HS-5 (cell line): ENCODE data around the gene SLC38A7.
"Not testable (repeated sequence)": the region's sequence is repeated elsewhere in the genome, so short reads cannot be mapped to it uniquely, and the experiment has no call there.

Source experiments
- DNase-seq: peaks from one replicate; pipeline ENCODE4 v3.0.0-alpha.2; 2012; ENCODE audit warnings: low read depth

SLC38A7 gene

GRCh38 chr16:58678269-58678668 is 6.3 kb downstream of the SLC38A7 start:
- no peak for DNase-seq

GRCh38 chr16:58670946-58671583 is 13.5 kb downstream of the SLC38A7 start:
- no peak for DNase-seq

GRCh38 chr16:58670177-58670576 is 14.4 kb downstream of the SLC38A7 start:
- DNase-seq = no peak

- no peak for DNase-seq
These were observed 19.4 kb downstream of the SLC38A7 start for GRCh38 chr16:58665200-58665599.

GRCh38 chr16:58661199-58661830 is 23.3 kb downstream of the SLC38A7 start:
- DNase-seq = peak; percentile 78

- not testable (repeated sequence) for DNase-seq
These were observed 24.7 kb downstream of the SLC38A7 start for GRCh38 chr16:58659911-58660310.

GRCh38 chr16:58658796-58659211 is 25.8 kb downstream of the SLC38A7 start:
- DNase-seq = no peak

GRCh38 chr16:58656899-58657298 is 27.7 kb downstream of the SLC38A7 start:
- DNase-seq = no peak

GRCh38 chr16:58655215-58655596 is 29.4 kb downstream of the SLC38A7 start:
- DNase-seq = no peak

GRCh38 chr16:58654560-58655214 is 29.9 kb downstream of the SLC38A7 start:
- DNase-seq = no peak

GRCh38 chr16:58652741-58653140 is 31.8 kb downstream of the SLC38A7 start:
- DNase-seq = no peak

GRCh38 chr16:58651965-58652348 is 32.6 kb downstream of the SLC38A7 start:
- DNase-seq = no peak

GRCh38 chr16:58649707-58650106 is 34.9 kb downstream of the SLC38A7 start:
- no peak for DNase-seq

GRCh38 chr16:58647107-58647506 is 37.5 kb downstream of the SLC38A7 start:
- DNase-seq = no peak

- no peak for DNase-seq
These were observed 39.6 kb downstream of the SLC38A7 start for GRCh38 chr16:58644765-58645487.

GRCh38 chr16:58644108-58644507 is 40.5 kb downstream of the SLC38A7 start:
- no peak for DNase-seq

- DNase-seq = no peak
These were observed 43.6 kb downstream of the SLC38A7 start for GRCh38 chr16:58640949-58641348.

GRCh38 chr16:58639836-58640235 is 44.7 kb downstream of the SLC38A7 start:
- DNase-seq = no peak

GRCh38 chr16:58639230-58639629 is 45.3 kb downstream of the SLC38A7 start:
- DNase-seq = no peak

- DNase-seq = peak; percentile 77
These were observed 46.2 kb downstream of the SLC38A7 start for GRCh38 chr16:58638148-58639036.

GRCh38 chr16:58637021-58637420 is 47.5 kb downstream of the SLC38A7 start:
- DNase-seq = not testable (repeated sequence)

GRCh38 chr16:58636466-58636865 is 48.1 kb downstream of the SLC38A7 start:
- DNase-seq = no peak
